Loucy (cell line): Measurements from ENCODE around the gene TENM4.

Experiments used
- CTCF ChIP-seq: fragments of 200-600 bp; sonication (generic); conservative IDR thresholded peaks from 2 replicates; pipeline ENCODE4 v1.5.1; 2014; ENCODE audit warnings: mild to moderate bottlenecking, antibody characterized with exemption, low read length
- EZH2phosphoT487 ChIP-seq: fragments of 200-600 bp; IDR thresholded peaks from 2 replicates; pipeline ENCODE4 v1.6.1; 2018; ENCODE audit warnings: antibody characterized with exemption, mild to moderate bottlenecking, moderate library complexity, borderline replicate concordance

GRCh38 chr11:79076526-79077115 is 364.2 kb downstream of the TENM4 start:
- TF ChIP-seq EZH2phosphoT487 = no peak
- peak; percentile 55 for TF ChIP-seq CTCF
